ENCODE results near the gene TM6SF1.

DNA sequence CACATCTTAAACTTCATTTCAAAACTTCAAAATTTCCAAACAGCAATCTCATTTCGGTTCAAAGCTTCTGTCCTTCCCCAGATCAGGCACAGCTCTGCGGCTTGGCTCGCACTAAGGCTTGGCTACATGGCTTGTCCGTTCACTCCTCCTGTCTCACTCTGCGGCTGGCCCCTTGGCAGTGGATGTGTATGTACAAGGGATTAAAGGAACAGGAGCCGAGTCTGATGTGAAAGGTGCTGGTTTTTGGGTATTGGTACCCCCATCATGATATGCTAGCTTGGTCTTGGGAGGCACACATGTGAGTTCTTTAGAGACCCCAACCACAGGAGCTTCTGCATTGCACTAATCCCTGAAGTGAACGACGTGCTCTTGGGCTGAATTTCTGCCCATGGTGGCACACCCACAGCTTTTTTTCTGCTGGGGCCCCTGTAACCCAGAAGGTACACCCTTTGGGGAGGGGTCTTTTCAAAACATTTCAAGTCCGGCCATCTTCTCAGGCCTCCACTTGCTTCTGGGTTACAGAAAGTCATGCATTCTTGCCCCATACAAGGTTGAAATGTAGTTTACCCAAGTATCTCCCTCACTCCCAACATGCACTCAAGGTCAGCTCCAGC is 12.6 kb downstream of the TM6SF1 start:
- TF ChIP-seq, protein P1, sequence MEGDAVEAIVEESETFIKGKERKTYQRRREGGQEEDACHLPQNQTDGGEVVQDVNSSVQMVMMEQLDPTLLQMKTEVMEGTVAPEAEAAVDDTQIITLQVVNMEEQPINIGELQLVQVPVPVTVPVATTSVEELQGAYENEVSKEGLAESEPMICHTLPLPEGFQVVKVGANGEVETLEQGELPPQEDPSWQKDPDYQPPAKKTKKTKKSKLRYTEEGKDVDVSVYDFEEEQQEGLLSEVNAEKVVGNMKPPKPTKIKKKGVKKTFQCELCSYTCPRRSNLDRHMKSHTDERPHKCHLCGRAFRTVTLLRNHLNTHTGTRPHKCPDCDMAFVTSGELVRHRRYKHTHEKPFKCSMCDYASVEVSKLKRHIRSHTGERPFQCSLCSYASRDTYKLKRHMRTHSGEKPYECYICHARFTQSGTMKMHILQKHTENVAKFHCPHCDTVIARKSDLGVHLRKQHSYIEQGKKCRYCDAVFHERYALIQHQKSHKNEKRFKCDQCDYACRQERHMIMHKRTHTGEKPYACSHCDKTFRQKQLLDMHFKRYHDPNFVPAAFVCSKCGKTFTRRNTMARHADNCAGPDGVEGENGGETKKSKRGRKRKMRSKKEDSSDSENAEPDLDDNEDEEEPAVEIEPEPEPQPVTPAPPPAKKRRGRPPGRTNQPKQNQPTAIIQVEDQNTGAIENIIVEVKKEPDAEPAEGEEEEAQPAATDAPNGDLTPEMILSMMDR (conservative IDR thresholded peaks at IDR 0.05 in 1 of 2, IDR thresholded peaks at IDR 0.05 in 1 of 2; ENCODE audit: extremely low read depth in 1 of 2, insufficient read depth in 1 of 2, low read depth in 1 of 2, low read length in 2 of 2): no peak
- no peak for TF ChIP-seq EZH2 (IDR thresholded peaks at IDR 0.05; ENCODE audit: borderline replicate concordance, low read length)

Measured in mammary epithelial cell (primary cell).